HL-60 (cell line): ENCODE results near the gene USH2A.

Experiments
- POLR2AphosphoS5 ChIP-seq: IDR thresholded peaks from 2 replicates; pipeline ENCODE4 v1.6.1; 2012; ENCODE audit warnings: low read depth
- REST ChIP-seq: IDR thresholded peaks from 2 replicates; pipeline ENCODE4 v1.6.1; 2012; ENCODE audit warnings: low read depth; ENCODE audit not compliant: insufficient replicate concordance
- TF ChIP-seq, protein P1 (sequence below): IDR thresholded peaks from one replicate; pipeline ENCODE4 v1.5.1; 2011; ENCODE audit warnings: low read length, control low read depth, inconsistent platforms; ENCODE audit not compliant: insufficient read depth

GRCh38 chr1:216458812-216459211 lies 35.6 kb upstream of the USH2A start:
- TF ChIP-seq, protein P1, sequence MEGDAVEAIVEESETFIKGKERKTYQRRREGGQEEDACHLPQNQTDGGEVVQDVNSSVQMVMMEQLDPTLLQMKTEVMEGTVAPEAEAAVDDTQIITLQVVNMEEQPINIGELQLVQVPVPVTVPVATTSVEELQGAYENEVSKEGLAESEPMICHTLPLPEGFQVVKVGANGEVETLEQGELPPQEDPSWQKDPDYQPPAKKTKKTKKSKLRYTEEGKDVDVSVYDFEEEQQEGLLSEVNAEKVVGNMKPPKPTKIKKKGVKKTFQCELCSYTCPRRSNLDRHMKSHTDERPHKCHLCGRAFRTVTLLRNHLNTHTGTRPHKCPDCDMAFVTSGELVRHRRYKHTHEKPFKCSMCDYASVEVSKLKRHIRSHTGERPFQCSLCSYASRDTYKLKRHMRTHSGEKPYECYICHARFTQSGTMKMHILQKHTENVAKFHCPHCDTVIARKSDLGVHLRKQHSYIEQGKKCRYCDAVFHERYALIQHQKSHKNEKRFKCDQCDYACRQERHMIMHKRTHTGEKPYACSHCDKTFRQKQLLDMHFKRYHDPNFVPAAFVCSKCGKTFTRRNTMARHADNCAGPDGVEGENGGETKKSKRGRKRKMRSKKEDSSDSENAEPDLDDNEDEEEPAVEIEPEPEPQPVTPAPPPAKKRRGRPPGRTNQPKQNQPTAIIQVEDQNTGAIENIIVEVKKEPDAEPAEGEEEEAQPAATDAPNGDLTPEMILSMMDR = no peak
- TF ChIP-seq REST (no peak), POLR2AphosphoS5 (no peak)
